ENCODE data around the gene GLE1.

DNA sequence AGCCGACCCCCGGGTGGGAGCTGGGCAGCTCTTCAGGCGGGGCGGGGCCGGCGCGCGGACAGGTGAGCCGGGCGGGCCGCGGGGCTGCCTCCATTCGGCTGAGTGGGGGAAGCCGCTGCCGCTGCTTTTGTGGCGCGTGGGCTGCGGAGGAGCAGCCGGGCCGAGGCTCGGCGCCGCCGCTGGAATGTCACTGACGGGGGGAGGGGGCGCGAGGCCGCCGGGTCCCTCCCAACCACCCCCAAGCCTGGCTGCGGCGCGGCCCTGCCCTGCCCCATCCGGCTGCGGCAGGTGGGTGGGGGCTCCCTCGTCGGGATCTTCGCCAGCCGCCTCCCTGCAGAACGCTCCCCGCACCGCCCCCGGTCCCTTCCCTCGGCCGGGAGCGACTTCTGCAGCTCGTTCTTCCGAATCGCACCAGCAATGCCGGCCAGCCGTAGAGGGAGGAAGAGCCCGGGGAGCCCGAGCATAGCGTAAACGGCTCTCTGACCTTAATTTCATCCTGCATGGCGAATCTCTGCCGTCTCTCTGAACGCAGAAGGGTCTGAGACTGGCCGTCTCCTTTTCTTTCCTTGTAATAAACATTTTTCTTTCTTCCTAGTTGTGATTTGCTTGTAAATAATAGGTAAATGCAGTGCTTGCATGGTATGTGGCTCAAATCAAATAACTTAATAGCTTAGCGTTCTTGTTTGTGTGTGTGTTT is 48.4 kb downstream of the GLE1 start:
- TF ChIP-seq, protein P1, sequence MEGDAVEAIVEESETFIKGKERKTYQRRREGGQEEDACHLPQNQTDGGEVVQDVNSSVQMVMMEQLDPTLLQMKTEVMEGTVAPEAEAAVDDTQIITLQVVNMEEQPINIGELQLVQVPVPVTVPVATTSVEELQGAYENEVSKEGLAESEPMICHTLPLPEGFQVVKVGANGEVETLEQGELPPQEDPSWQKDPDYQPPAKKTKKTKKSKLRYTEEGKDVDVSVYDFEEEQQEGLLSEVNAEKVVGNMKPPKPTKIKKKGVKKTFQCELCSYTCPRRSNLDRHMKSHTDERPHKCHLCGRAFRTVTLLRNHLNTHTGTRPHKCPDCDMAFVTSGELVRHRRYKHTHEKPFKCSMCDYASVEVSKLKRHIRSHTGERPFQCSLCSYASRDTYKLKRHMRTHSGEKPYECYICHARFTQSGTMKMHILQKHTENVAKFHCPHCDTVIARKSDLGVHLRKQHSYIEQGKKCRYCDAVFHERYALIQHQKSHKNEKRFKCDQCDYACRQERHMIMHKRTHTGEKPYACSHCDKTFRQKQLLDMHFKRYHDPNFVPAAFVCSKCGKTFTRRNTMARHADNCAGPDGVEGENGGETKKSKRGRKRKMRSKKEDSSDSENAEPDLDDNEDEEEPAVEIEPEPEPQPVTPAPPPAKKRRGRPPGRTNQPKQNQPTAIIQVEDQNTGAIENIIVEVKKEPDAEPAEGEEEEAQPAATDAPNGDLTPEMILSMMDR (IDR thresholded peaks at IDR 0.05) = no peak
- peak in 1 of 3 donors; percentile 3 for TF ChIP-seq POLR2A (IDR thresholded peaks at IDR 0.05)
